Measurements from ENCODE around the gene HAND1. TPM values are rescaled to one million over a fixed set of nuclear protein-coding genes. Genes with fewer than 3 reads are reported as not detected.

Gene HAND1
- total and polyA plus RNA-seq, 9 of the 15 experiments (the other 6 are each of a cell fraction or from before 2014, with no cell fraction given): not detected

DNA sequence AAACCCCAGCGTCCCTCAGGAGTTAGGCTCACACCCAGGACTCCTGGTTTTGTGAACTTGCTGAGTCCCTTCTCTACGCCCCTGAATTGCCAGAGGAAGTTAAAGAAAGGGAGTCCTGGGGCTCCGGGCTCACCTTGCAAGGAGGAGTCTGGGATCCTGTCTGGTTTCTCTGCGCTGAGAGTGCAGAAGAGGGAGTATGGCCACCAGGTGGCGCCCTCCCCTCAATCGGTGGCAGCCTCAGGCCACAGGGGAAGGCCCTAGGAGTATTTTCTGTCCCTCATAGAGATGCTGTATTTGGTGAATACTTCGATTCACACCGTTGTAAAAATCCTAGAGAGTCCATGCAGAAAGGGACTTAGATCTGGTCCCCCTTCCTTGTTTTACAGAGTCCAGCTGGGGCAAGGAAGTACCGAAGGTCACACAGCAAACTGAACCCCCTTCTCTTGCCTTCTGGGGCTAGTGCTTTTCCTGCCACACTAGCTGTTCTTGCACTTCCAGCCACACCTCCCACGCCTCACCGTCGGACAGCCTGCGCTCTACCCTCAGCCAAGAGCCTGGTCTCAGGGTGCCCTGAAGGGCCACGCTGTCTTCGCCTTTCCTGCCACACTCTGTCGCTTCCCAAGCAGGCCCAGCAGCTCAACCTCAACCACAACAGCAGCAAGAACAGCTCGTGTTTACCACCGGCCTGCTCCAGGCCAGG lies 10.2 kb downstream of the HAND1 start (continued):
- TF ChIP-seq, protein P1, sequence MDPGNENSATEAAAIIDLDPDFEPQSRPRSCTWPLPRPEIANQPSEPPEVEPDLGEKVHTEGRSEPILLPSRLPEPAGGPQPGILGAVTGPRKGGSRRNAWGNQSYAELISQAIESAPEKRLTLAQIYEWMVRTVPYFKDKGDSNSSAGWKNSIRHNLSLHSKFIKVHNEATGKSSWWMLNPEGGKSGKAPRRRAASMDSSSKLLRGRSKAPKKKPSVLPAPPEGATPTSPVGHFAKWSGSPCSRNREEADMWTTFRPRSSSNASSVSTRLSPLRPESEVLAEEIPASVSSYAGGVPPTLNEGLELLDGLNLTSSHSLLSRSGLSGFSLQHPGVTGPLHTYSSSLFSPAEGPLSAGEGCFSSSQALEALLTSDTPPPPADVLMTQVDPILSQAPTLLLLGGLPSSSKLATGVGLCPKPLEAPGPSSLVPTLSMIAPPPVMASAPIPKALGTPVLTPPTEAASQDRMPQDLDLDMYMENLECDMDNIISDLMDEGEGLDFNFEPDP (CRISPR knock-in tag; IDR thresholded peaks at IDR 0.05): no peak
- TF ChIP-seq ZNF175 (CRISPR knock-in tag; IDR thresholded peaks at IDR 0.05; ENCODE audit: low read depth) (no peak), TAL1 (IDR thresholded peaks at IDR 0.05) (no peak), RAD21 (CRISPR knock-in tag; conservative IDR thresholded peaks at IDR 0.05 in 1 of 2, IDR thresholded peaks at IDR 0.05 in 1 of 2) (peak; percentile 79 to 88), NEUROD1 (IDR thresholded peaks at IDR 0.05; ENCODE audit: borderline replicate concordance, low read depth, low read length, partially characterized antibody) (no peak)
- TF ChIP-seq, protein P2, sequence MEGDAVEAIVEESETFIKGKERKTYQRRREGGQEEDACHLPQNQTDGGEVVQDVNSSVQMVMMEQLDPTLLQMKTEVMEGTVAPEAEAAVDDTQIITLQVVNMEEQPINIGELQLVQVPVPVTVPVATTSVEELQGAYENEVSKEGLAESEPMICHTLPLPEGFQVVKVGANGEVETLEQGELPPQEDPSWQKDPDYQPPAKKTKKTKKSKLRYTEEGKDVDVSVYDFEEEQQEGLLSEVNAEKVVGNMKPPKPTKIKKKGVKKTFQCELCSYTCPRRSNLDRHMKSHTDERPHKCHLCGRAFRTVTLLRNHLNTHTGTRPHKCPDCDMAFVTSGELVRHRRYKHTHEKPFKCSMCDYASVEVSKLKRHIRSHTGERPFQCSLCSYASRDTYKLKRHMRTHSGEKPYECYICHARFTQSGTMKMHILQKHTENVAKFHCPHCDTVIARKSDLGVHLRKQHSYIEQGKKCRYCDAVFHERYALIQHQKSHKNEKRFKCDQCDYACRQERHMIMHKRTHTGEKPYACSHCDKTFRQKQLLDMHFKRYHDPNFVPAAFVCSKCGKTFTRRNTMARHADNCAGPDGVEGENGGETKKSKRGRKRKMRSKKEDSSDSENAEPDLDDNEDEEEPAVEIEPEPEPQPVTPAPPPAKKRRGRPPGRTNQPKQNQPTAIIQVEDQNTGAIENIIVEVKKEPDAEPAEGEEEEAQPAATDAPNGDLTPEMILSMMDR (IDR thresholded peaks at IDR 0.05 in 2 of 3, conservative IDR thresholded peaks at IDR 0.05 in 1 of 3; ENCODE audit: insufficient read depth in 2 of 3, low read depth in 1 of 3, low read length in 3 of 3): peak; percentile 88 to 91 (median 89)
- TF ChIP-seq, protein P3, sequence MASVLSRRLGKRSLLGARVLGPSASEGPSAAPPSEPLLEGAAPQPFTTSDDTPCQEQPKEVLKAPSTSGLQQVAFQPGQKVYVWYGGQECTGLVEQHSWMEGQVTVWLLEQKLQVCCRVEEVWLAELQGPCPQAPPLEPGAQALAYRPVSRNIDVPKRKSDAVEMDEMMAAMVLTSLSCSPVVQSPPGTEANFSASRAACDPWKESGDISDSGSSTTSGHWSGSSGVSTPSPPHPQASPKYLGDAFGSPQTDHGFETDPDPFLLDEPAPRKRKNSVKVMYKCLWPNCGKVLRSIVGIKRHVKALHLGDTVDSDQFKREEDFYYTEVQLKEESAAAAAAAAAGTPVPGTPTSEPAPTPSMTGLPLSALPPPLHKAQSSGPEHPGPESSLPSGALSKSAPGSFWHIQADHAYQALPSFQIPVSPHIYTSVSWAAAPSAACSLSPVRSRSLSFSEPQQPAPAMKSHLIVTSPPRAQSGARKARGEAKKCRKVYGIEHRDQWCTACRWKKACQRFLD (CRISPR knock-in tag; IDR thresholded peaks at IDR 0.05): no peak
